ENCODE measurements around the gene RPP30. TPM values are rescaled to one million over a fixed set of nuclear protein-coding genes. Genes with fewer than 3 reads are reported as not detected.

Gene RPP30
- total and polyA plus RNA-seq, 2 of the 13 experiments (the other 11 are each of a cell fraction or from before 2014, with no cell fraction given) = 27.1 to 65.0 TPM

GRCh38 chr10:90871766-90872647, at the start of gene RPP30 (continued):
- TF ChIP-seq ZNF687 (CRISPR knock-in tag; IDR thresholded peaks at IDR 0.05) (peak; percentile 88), MXD4 (CRISPR knock-in tag; IDR thresholded peaks at IDR 0.05) (0 out of 2 replicates have a peak, but pooled peaks have one; percentile 34), SIN3A (IDR thresholded peaks at IDR 0.05; ENCODE audit: borderline replicate concordance, low read depth, low read length) (peak; percentile 82; the same call in 1 of the 2 replicates), TCF7 (IDR thresholded peaks at IDR 0.05; ENCODE audit: low read depth) (no peak), HES4 (CRISPR knock-in tag; IDR thresholded peaks at IDR 0.05; ENCODE audit: borderline replicate concordance) (peak; percentile 32; the same call in 1 of the 2 replicates)

- Histone ChIP-seq H3K4me3 (replicated peaks in 1 of 3; ENCODE audit: insufficient read depth in 1 of 3, low read depth in 2 of 3, low read length in 3 of 3) (no peak overlapping the region), H3K36me3 (replicated peaks in 1 of 2; ENCODE audit: control insufficient read depth in 1 of 2, insufficient read depth in 2 of 2, low read length in 2 of 2) (no peaks in the 10 kb centered on the region), H3K79me2 (ENCODE audit: insufficient read depth, low read length) (no peaks in the 10 kb centered on the region), H3K4me1 (ENCODE audit: insufficient read depth, low read length) (no peaks in the 10 kb centered on the region), H3K9ac (ENCODE audit: insufficient read depth, low read depth, low read length) (no peak overlapping the region), H3K27ac (ENCODE audit: extremely low read length, insufficient read depth, low read length) (no peak overlapping the region), H2AFZ (ENCODE audit: low read length) (no peak overlapping the region), H3K9me3 (ENCODE audit: low read length) (no peaks in the 10 kb centered on the region), H4K20me1 (ENCODE audit: insufficient read depth, low read length) (no peaks in the 10 kb centered on the region), H3K4me2 (ENCODE audit: low read depth, low read length) (no peak overlapping the region), H3K27me3 (ENCODE audit: control insufficient read depth in 1 of 2, insufficient read depth in 2 of 2, low read length in 2 of 2) (no peaks in the 10 kb centered on the region)
- 0% methylated on average over 1 of the region's 1 CpG for WGBS (ENCODE audit: low lambda C conversion rate)
- ATAC-seq = no peak
- POLR2A ChIA-PET = no interaction called here
- no peak for DNase-seq (ENCODE audit: low spot score)
- intact Hi-C loops (cut with micrococcal nuclease; ENCODE audit: unreplicated experiment) (no loop called here), in situ Hi-C loops (cut with HindIII; ENCODE audit: extremely low pct_ligation_motif_present, low pct_unique_long_range_greater_than_20kb) (no loop called here)
- CTCF ChIA-PET (ENCODE audit: low intra/inter-chr PET ratio, low total read pairs) = no interaction called here
- no TSS peak for BruUV-seq (replicated peaks)
- FAIRE-seq = no peak
- TF ChIP-seq KAT2B (IDR thresholded peaks at IDR 0.05; ENCODE audit: borderline replicate concordance, low read depth, low read length) (no peak), ZNF776 (CRISPR knock-in tag; IDR thresholded peaks at IDR 0.05) (no peak), ZBTB1 (CRISPR knock-in tag; IDR thresholded peaks at IDR 0.05; ENCODE audit: borderline replicate concordance) (no peak), CREB3 (CRISPR knock-in tag; IDR thresholded peaks at IDR 0.05) (no peak), ZNF567 (CRISPR knock-in tag; IDR thresholded peaks at IDR 0.05; ENCODE audit: borderline replicate concordance) (no peak), AKNA (CRISPR knock-in tag; IDR thresholded peaks at IDR 0.05; ENCODE audit: borderline replicate concordance) (no peak)
Observed at GRCh38 chr10:90822508-90822907, 49.3 kb upstream of the RPP30 start.

All from HepG2 (cell line).